Activated CD4-positive, CD25-positive, alpha-beta regulatory T cell treated with anti-CD3 and anti-CD28 coated beads, Interleukin-2, amount 50 U/mL, for 24 hours (primary cell): Measurements from ENCODE around the gene ENTHD1.
A peak's percentile ranks its signal among the peaks of the same experiment; 100 is the strongest.
"Not testable (repeated sequence)": the region's sequence is repeated elsewhere in the genome, so short reads cannot be mapped to it uniquely, and the experiment has no call there.

Experiments
- ATAC-seq, 2 donors: fragments of 150-1000 bp; cut with Tn5 transposase; one replicate each; pipeline ENCODE4 v1.10.0; 2021; ENCODE audit warnings: mild to moderate bottlenecking in 1 of 2, moderate library complexity in 1 of 2

ENTHD1 gene

GRCh38 chr22:39773976-39774539, 119.5 kb downstream of the ENTHD1 start:
- ATAC-seq = peak; percentile 97 to 98

GRCh38 chr22:39773503-39773902, 120.1 kb downstream of the ENTHD1 start:
- ATAC-seq = no peak

GRCh38 chr22:39771486-39771885, 122.1 kb downstream of the ENTHD1 start:
- ATAC-seq = no peak

GRCh38 chr22:39765661-39766060, 127.9 kb downstream of the ENTHD1 start:
- no peak for ATAC-seq

GRCh38 chr22:39765046-39765445, 128.5 kb downstream of the ENTHD1 start:
- no peak for ATAC-seq

- ATAC-seq = no peak
These were observed 130.3 kb downstream of the ENTHD1 start for GRCh38 chr22:39763276-39763675.

GRCh38 chr22:39750759-39751158, 142.8 kb downstream of the ENTHD1 start:
- peak in 1 of 2 donors; percentile 46 for ATAC-seq

GRCh38 chr22:39748877-39749276, 144.7 kb downstream of the ENTHD1 start:
- ATAC-seq = peak; percentile 14 to 50

- peak; percentile 19 to 39 for ATAC-seq
These were observed 146.8 kb downstream of the ENTHD1 start for GRCh38 chr22:39746600-39747262.

- ATAC-seq = no peak
These were observed 147.8 kb downstream of the ENTHD1 start for GRCh38 chr22:39745789-39746188.

- peak in 1 of 2 donors; percentile 60 for ATAC-seq
These were observed 149.2 kb downstream of the ENTHD1 start for GRCh38 chr22:39744353-39744752.

GRCh38 chr22:39743935-39744334, 149.6 kb downstream of the ENTHD1 start:
- no peak for ATAC-seq

- ATAC-seq = no peak
These were observed 154.1 kb downstream of the ENTHD1 start for GRCh38 chr22:39739338-39740027.

GRCh38 chr22:39738746-39739145, 154.8 kb downstream of the ENTHD1 start:
- no peak for ATAC-seq

GRCh38 chr22:39735776-39736175, 157.8 kb downstream of the ENTHD1 start:
- ATAC-seq = no peak

GRCh38 chr22:39734866-39735265, 158.7 kb downstream of the ENTHD1 start:
- ATAC-seq = no peak

GRCh38 chr22:39734046-39734445, 159.5 kb downstream of the ENTHD1 start:
- ATAC-seq = not testable (repeated sequence)

GRCh38 chr22:39733191-39733590, 160.4 kb downstream of the ENTHD1 start:
- ATAC-seq = no peak

- no peak for ATAC-seq
These were observed 160.9 kb downstream of the ENTHD1 start for GRCh38 chr22:39732625-39733024.

- no peak for ATAC-seq
These were observed 161.5 kb downstream of the ENTHD1 start for GRCh38 chr22:39731881-39732555.

GRCh38 chr22:39731481-39731880, 162.1 kb downstream of the ENTHD1 start:
- ATAC-seq = no peak

- ATAC-seq = no peak
These were observed 164.2 kb downstream of the ENTHD1 start for GRCh38 chr22:39729141-39729934.
